Measurements from ENCODE around the gene ABL2.
"Not testable (repeated sequence)": the region's sequence is repeated elsewhere in the genome, so short reads cannot be mapped to it uniquely, and the experiment has no call there.

ABL2 gene

DNA sequence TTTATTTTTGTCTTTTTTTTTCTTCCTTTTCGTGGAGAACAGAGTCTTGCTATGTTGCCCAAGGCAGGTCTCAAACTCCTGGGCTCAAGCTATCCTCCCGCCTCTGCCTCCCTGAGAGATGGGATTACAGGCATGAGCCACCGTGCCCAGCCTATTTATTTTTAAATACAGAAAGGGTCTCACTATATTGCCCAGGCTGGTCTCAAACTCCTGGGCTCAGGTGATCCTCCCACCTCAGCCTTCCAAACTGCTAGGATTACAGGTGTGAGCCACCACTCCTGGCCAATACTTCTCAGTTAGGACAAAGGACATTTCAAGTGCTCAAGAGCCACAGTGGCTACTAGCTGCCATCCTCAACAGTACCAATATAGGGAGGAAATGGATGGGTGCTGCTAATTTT is 16.2 kb downstream of the ABL2 start:
- not testable (repeated sequence) for DNase-seq

DNA sequence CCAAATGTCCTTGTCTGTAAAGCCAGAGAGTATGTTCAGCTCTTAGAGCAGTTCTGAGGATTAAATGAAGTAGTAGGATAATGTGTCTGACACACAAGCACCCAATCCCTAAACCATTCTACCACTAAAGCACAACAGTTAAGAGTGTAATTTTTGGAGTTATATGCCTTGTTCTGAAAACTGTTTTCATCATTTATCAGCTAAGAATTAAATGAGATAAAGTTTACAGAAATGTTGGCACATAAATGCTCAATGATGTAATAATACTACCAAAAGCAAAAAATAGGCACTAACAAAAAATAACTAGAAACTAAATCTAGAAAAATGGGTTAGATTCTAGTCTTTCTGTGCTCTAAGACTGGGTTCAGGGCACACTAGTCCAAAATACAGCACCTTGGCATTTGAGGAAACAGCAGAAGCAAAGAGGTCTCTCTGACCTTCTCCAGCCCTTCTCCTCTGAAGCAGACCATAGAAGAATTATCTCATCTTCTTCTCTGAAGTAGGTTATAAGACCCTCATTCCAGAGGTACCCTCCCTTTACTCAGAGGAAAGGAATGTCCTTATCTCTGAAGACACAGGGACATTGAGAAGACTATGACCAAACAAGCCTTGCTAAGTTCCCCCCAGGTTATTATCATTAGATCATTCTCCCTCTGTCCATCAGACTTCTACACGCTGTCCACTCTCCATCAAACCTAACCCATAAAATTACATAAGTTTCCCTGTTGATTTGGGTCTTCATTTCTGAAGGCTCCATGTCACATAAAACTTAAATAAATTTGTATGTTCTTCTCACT is 20.6 kb downstream of the ABL2 start:
- DNase-seq, result no peak

DNA sequence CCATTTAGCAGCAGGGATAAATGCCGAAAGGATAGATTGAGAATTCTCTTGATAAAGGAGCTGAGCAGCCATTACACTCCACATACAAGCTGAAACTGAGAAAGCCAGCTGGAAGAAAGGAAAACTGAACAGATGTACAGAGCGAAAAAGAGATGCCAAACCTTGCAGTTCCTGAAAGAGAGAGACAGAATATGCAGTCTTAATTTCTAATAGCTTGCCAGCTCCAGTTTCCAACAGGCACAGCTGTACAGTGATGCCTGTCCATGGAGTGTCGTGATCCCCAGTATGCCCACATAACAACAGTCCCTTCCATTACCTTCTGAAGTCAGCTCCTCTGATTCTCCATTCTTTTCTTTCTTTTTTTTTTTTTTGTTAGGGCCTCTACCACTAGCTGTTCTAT is 22.7 kb downstream of the ABL2 start:
- no peak for DNase-seq

DNA sequence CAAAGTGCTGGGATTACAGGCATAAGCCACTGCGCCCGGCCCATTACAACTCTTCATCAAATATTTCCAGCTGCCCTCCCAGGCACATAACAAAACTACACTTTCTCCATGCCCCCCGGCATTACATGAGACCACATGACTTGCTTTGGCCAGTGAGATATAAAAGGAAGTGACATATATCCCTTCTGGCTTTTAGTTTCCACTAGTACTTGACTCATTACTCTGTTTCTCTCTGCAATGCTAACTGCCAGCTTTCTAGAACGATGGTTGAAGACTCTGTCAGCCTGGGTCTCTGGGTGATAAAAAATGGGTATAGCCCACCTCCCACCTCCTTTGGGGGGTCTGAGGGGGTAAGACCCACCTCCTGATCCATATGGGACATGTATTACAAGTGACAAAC is 24.2 kb downstream of the ABL2 start:
- DNase-seq, result no peak

DNA sequence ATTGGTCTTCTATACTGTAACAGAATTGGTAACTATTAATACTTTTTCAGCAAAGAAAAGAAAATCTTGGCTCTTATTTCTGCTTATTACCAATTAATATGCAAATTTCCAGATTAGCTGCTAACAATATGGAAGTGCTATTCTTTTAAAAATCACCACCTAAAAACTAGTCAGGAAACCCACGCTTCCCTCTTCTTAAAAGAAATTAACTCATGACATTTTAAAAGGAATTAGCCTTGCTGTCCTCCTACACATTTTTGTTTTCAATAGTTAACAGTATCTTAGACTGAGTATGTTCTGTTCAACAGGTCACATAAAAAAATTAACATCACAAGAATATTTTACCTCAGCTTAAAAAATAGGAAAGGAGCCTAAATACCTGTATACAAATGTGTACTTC is 27.3 kb downstream of the ABL2 start:
- no peak for DNase-seq

DNA sequence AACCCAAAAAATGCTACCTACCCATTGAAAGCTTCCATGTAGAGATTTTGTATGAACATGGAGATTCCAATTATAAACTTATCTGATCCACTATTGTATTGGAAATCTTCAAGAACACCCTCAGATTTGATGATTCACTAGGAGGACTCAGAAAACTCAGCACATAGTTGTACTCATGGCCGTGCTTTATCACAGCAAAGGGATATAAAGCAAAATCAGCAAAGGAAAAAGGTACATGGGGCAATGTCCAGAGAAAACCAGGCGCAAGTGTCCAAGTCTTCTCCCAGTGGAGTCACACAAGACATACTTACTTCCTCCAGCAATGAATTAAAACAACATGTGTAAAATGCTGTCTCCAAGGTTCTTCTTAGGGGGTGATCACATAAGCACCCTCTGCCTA is 28.9 kb downstream of the ABL2 start:
- DNase-seq, result no peak

DNA sequence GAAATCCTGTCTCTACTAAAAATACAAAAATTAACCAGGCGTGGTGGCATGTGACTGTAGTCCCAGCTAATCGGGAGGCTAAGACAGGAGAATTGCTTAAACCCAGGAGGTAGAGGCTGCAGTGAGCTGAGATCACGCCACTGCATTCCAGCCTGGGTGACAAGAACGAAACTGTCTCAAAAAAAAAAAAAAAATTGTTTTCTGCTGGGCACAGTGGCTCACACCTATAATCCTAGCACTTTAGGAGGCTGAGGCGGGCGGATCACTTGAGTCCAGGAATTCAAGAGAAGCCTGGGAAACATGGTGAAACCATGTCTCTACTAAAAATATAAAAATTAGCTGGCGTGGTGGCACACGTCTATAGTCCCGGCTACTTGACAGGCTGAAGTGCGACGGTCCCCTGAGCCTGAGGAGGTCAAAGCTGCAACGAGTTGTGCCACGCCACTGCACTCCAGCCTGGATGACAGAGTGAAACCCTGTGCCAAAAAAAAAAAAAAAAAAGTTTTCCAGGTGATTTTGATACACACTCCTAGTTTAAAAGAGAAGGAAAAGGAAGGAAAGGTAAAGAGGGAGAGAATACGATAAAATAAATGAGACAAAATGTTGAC is 31.7 kb downstream of the ABL2 start:
- no peak for DNase-seq

DNA sequence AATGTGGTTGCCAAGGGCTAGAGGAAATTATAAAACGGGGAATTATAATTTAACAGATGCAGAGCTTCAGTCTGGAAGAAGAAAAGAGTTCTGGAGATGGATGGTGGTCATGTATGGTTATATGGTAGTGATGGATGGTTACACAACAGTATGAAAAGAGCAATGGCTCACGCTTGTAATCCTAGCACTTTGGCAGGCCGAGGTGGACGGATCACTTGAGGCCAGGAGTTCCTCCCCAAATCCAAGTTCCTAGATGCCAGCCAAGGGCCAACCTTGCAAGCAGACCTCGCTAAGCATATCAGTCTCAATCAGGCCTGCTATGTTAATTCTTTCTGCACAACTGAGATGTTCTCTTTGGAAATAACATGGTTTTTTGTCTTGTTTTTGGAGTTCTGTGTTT is 33.6 kb downstream of the ABL2 start:
- DNase-seq, result not testable (repeated sequence)

DNA sequence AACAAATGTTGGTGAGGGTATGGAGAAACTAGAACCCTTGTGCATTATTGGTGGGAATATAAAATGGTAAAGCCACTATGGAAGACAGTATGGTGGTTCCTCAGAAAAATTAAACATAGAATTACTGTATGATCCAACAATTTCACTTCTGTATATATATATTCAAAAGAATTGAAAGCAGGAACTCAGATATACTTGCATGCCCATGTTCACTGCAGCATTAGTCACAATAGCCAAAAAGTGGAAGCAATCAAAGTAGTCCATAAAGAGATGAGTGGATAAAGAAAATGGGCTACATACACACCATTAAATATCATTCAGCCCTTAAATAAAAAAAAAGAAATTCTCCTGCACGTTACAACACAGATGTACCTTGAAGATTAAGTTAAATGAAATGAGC is 34.1 kb downstream of the ABL2 start:
- DNase-seq, result no peak

DNA sequence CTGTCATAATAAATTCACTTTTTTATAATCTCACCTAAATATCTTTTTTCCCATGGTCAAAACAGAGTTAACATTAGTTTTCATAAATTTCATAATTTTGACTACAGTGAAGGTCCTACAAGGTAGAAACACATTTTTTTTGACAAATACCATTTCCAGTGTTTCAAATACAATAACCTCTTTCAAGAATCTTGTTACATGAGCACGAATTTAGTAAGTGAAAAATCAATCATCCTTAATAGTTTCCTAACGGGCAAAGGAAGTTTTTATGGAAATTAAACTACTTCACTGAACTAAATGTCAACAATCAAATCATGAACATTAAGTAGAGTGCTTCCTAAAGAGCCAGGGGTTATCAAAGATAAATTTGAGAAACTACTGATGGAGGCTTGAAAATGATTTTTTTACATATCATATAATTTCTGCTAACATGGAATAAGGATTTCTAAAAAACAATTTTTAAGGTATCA is 35.4 kb downstream of the ABL2 start:
- no peak for DNase-seq

DNA sequence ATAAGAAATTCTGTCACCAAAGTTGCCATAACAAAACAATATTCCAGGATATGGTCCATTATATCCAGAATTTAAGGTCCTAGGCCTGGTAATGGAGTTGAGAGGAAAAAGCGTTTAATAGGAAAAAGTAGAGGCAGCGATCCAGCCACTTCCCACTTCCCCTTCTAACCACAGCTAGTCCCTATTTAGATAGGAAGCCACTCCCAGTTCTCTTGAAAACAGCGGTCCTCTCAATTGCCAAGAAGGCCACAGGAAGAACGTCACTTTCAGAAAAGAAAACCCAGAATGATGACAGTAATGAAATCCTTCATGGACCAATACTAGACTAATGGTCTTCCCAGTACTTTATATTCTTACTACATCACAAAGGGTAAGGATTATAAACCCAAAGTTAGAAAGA is 38.6 kb downstream of the ABL2 start:
- DNase-seq, result no peak

DNA sequence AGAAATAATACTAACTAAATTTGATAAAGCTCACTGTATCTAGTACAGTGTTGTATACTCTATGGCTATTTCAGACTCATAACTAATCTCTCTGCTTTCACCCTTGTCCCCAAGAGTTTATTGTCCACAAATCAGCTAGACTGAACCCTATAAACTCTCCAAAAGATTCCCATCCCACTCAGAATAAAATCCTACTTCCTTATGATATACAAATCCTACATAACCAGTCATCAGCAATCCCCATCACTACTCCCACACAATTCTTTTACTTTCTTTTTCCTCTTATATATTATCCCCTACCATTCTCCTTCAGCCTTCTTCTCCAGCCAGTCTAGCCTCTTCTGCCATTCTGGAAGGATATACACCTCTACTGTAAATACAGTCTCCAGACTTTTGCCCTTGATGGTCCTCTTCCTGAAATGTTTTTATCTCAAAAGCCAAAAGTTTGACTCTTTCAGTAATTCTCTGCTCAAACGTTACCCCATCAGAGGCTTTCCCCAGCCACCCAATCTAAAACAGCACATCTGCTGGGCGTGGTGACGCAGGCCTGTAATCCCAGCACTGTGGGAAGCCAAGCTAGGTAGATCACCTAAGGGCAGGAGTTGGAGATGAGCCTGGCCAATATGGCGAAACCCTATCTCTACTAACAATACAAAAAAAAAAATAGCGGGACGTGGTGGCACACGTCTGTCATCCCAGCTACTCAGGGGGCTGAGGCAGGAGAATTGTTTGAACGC is 41.6 kb downstream of the ABL2 start:
- no peak for DNase-seq

DNA sequence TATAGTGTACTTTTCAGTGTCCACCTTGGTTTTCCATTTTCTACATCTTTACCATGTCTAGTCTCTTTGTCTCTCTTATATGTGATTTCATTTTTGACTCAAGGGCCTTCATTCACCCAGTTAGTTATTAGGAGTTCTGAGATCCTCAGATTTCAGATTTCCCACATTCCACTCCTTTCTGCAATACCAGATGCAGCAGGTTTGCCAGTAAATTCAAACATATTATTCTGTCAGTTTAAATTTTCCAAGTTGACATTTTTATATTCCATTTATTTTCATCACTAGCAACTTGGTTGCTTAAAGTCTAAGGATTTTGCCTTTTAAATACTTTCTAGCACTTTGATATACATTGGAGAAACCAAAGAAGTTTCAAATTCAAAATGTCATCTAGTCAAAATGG is 42.4 kb downstream of the ABL2 start:
- no peak for DNase-seq

DNA sequence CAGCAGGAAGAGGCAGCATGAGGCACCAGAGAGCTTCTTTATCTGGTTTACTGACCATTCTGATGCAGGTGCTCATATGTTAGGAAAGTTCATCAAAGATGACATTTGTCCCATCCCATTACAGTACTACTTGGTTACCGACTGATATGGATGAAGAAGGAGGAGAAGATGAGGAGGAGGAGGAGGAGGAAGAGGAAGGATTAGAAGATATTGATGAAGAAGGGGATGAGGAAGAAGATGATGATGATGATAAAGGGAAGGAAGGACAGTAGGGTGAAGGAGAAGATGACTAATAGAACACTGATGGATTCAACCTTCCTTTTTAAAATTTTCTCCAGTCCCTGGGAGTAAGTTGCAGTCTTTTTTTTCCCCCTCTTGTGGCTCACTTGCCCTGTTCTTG is 45.1 kb downstream of the ABL2 start:
- DNase-seq, result no peak

DNA sequence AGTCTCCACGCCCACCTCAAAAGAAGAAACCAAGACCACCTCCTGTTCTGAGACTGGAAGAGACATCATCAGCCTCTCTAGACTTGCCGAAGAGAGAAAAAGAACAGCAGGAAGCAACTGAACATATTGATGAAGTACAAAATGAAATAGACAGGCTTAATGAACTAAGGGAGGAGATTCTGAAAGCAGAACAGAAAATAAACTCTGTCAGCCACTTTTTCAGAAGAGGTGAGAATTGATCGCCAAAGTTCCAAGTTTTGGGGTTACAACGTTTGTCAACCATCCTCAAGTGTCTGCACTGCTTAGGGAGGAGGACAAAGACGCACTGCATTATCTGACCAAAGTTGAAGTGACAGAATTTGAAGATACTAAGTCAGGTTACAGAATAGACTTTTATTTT is 45.6 kb downstream of the ABL2 start:
- DNase-seq, result no peak

DNA sequence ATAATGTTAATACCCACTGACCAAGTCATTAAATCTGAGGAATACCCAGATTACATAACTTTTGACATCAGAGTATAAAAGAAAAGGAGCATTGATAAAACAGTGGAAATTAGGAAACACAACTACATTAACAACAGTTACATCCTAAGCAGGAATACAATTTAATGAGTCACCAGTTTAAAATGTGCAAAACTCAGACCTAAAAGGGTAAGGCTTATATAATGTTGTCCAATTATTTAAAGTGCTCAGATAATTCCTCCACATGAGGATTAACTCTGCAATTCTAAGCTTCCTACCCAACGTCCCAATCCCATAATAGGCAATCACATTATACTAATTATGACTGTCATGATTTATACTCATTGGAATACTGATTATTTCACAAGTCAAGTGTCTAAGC is 50.5 kb downstream of the ABL2 start:
- DNase-seq, result no peak

DNA sequence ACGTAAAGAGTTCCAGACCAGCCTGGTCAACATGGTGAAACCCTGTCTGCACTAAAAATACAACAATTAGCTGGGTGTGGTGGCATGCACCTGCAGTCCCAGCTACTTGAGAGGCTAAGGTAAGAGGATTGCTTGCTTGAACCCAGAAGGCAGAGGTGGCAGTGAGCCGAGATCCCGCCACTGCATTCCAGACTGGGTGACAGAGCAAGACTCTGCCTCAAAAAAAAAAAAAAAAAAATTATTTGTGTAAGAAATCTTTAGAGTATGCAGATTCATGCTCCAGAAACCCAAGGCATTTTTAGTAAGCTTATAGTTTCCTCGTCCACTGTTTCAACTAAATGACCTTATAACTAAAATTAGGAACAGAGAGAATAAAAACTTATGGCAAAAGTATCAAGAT is 51.3 kb downstream of the ABL2 start:
- no peak for DNase-seq

DNA sequence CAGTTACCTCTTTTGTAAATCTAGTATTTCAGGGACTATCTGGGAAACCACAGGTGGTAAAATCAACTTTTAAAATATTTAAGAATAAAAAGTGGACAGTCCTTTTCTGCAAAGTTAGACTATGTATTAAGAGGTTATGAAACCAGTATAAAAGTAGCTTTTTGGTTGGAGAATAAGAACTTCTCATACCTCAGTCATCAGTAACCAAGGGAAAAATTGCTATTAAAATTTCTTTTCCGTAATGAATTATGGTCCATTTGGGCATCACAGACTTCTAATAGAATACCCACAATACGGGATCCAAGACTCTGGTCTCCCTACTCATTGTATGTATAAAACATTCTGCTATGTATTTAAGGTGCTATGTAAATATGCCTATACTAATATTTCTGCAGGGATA is 51.9 kb downstream of the ABL2 start:
- no peak for DNase-seq

DNA sequence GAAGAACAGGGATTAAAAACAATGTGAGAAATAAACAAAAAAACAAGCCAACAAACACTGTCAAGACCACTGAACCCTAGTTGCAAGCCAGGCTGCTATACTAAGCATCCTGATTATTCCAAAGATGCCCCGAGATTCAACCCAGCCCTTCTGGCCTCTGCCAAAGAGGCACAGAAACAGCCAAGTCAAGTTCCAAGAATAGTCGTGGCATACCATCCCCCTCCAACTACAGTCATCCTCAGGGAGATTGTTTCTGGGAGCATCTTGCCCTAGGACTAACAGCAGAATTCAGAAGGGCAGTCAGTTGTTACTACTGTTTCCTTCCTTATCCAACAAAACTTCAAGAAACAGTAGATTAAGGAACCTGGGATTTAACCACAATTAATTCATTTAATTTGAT is 52.3 kb downstream of the ABL2 start:
- no peak for DNase-seq

DNA sequence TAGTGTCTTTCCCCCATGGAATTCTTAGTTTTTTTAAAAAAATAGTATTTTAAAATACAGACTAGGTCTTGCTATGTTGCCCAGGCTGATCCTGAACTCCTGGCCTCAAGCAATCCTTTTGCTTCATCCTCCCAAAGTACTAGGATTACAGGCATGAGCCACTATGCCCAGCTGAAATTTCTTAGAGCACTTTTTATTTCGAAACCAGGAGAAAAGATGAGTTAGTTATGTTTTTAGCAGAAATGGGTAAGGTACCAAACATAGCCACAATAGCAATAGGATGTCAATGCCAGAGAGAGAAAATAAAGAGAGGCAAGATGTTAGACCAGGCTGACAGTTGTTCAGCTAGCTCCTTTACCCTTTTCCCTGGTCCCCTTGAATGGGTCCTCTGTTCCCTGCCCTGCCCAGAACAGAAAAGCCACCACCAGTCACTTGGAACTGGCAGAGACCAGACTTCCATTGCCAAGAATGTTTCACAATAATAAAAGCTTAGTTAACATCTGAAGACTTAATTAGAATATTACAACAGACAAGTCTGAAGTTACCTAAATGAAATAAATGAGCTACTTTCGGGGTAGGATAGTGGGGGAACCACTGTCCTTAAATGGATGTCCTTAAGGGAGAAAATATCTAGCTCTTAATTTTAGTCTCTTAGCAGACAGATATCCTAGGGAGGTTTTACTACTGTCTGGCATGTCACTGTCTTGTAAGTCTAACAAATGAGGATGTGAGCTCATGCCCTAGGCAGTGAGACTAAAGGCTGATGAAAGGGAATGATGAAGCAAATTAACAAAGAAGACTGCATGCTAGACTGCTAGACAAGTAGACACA is 54.3 kb downstream of the ABL2 start:
- no peak for DNase-seq

DNA sequence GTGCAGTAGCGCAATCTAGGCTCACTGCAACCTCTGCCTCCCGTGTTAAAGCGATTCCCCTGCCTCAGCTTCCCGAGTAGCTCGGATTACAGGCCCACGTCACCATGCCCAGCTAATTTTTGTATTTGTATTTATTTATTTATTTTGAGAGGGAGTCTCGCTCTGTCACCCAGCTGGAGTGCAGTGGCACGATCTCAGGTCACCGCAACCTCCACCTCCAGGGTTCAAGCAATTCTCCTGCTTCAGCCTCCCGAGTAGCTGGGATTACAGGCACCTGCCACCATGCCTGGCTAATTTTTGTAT is 59.1 kb downstream of the ABL2 start:
- DNase-seq, result not testable (repeated sequence)

DNA sequence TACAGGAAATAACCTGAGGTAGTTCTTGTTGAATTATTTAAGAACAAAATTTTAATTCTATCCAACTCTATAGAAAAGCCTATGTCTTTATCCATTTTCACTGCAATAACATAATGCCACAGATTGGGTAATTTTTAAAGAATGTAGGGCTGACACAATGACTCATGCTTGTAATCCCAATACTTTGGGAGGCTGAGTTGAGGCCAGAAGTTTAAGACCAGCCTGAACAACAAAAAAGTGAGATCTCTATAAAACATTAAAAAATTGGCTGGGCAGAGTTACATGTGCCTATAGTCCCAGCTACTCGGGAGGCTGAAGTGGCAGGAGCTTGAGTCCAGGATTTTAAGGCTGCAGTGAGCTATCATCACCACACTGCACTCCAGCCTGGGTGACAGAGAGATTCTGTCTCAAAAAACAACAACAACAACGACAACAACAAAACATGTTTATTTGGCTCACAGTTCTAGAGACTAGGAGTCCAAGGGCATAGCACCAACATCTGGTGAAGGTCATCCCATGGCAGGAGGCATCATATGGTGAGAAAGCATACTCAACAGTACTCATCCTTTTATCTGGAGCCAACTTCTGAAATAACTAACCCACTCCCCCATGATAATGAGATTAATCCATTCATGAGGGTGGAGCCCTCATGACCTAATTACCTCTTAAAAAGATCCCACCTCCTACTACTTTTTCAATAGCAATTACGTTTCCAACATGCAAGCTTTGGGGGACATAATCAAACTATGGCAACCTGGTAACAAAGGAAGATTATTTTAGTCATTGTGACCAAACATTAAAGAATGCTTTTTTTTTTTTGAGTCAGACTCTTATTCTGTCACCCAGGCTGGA is 59.6 kb downstream of the ABL2 start:
- no peak for DNase-seq

Measured in kidney glomerular epithelial cell (primary cell).